GM21526 (cell line): ENCODE measurements around the gene CRY2.
A peak's percentile ranks its signal among the peaks of the same experiment; 100 is the strongest.

Experiments
- ATAC-seq: cut with Tn5 transposase; IDR thresholded peaks from one replicate; pipeline ENCODE4 v1.9.1; 2021; ENCODE audit warnings: moderate library complexity; ENCODE audit not compliant: unreplicated experiment, low FRiP score

CRY2 gene

DNA sequence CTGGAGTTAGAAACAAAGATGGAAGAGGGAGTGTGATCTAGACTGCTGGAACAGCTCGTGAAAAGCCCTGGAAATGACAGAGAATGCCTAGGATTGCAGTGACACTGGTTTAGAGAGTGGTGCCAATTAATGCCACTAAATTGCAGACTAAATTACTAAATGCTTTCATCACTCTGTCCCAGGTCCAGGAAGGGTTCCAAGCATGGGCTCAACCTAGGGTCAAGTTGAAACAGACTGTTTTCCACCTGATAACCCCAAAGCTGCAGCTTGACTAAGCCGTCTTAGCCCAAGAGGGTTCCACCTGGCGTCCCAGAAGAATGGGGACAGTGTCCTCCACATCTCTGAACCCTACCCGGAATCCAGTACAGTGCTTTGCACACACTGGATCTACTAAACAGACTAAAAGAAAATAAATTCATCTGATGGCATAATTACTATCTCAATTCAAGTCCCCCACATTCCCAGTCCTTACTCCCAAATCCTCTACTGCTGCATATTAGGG is 1.1 kb upstream of the CRY2 start:
- ATAC-seq = no peak

DNA sequence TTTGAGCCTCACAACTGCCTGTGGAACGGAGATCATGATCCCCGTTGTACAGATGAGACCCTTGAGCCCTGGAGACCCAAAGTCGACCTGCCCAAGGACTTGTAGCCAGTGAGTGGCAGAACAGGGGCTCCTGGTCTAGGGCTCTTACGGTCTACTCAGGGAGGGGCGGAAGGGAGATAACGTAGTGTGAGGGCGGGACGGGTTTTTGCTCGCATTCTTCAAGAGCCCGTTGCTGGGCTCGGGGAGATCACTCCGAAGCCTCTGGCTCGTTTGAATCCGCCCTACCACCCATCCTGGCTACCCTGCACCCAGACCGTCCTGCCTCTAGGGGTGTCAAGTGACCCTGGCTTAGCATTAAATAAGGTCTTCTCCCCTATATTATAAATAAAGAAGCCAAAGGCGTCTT is 639 bp downstream of the CRY2 start:
- ATAC-seq = peak; percentile 28

DNA sequence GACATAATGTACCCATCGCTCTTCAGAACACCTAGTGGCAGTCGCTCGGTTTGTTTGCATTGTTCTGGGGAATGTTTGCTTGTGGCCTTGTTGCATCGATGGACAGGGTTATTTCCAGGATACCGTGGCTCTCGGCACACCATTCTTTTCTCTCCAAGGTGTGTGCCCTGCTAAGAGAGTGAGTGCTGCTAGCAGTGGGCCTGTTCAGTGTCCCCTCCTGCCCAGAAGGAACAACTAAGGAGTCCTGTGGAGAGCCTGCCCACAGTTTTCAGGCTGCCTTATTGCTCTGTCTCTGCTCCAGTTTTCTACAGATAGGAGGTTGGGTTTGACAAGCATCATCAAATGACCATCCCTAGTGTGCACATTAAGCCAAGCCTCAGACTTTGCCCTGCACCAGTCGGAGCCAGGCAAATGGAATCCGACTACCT is 1.4 kb downstream of the CRY2 start:
- no peak for ATAC-seq

DNA sequence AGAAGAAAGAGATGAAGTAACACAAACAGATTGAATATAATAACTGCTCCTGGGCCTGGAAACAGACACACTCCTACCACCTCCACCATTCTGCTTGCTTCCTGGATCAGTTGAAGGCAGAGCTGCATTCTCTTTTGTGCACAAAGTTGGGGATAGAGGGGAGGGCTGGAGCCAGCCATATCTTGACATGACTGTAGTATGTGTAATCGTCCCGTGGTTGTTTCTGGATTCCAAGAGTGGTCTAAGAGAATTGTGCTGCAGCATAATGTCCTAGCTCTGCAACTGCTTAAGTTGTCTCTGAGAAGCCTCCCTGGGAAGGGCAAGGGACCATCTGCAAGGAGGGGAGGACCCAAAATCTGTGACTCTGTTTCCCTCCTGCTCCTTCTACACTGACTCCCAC is 3.2 kb downstream of the CRY2 start:
- ATAC-seq = no peak

DNA sequence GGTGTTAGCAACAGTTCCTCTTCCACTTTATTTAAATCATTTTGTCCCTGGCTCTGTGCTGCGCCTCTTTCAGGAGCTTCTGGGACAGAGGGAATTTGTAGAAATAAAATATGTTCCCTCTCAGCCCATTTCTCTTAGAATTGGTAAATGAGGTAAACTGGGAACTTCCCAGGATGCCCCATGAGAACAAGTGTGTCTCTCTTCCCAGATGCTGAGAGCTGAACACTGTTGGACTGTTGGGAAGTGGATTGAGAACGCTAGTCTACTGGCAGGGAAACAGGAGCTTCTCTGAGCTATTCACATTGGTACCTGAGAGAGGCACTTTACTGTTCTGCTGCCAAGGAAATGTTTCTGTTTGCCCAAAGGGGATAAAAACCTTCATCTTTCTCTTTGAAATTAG is 4.0 kb downstream of the CRY2 start:
- no peak for ATAC-seq

DNA sequence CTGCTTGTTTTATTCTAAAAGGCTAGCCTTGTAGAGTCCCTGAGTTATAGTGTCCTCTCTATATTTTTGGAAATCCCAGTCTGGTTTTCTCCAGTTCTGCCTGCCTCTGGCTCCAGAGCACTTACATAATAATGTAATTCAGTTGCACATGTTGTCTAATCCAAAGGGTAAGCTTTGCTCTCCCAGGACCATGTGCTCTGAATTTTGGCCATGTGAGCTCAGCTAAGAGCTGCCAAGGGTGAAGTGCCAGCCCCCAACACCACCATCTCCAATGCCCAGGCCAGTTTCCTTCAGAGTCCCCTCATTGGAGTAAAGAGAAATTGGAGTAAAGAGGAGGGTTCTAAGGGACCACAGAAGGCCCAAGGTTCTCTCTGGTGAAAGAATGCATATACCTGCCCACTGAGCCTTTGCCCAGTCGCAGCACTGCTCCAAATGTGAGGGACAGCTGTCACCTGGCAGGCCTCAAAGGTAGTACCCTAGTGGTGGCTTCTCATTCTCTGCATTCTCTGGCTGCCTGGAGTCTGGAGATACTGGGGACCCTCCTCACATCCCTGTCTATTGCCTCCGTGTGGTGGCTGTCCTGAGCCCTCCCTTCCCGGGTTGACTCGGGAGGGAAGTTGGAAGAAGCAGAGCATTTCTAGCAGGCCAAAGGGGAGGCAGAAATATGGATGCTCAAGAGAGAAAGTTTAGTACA is 4.9 kb downstream of the CRY2 start:
- ATAC-seq = peak; percentile 7

DNA sequence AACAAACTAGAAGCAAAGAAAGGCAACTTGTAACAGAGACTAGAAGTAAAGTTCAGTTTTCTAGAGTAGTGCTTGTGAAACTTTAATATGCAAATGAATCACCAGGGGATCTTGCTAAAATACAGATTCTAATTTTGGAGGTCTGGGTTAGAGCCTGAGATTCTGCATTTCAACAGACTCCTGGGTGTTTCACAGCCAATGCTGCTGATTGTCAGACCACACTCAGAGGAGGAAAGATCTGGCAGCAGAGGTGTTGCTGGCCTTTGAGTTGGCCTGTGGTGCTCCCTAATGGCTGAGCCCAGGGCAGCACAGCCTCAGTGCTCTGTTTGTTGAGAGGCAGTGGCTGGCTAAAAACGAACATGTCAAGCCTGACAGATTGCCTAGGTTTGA is 5.4 kb downstream of the CRY2 start:
- ATAC-seq = peak; percentile 47

DNA sequence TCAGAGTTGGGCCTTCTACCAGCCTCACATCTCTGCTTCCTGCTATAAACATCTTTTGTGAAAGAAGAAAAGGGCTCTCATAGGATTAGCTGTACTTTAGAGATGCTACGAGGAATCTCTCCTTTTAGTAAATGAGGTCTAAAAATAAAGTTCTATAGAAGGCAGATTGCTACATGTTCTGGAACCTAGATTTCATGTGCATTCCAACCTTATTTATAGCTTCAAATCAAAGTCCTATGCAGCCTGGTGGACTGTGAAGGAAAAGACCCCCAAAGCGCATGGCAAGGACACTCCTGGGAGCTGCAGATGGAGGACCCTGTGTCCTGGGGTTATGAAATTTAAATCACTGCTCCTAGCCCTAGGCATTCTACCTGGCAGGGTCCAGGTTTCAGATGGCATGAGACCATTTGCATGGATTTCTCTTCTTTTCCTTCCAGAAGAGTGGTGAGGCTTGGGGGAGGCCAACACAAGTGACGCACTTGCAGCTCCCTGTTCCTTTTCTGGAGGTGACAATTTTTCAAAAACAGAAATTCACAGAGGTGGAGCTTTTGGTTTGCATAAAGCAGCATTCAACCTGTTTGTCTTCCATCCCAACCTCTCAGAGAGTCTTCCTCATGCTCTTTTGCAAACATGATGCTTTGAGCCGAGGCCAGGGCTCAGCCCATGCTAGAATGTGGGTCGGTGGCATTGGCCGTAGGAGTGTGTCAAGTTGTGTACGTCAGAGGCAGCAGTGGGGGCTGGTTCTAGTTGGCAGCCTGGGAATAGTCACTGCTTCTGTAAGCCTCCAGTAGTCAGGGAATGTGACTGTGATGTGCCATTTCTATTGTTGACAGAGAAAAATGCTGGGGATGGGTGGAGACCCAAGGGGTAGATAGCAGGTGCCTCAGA is 6.3 kb downstream of the CRY2 start:
- no peak for ATAC-seq

DNA sequence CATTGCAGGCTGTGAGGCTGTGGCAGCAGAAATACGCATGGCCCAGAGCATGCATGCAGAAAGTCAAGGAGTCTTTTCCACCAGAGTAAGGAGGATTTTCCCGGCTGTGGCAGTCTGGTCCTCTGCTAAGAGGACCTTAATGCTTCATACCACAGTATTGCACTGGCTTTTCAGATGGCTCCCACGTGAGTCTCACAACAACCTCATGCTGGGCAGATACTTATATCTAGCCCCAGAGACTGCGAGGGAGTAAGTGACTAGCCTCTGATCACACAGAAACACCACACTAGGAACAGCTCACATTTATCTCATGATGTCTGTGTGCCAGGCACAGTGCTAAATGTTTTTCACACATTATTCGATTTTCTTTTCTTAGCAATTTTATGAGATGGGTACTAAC is 8.0 kb downstream of the CRY2 start:
- no peak for ATAC-seq

DNA sequence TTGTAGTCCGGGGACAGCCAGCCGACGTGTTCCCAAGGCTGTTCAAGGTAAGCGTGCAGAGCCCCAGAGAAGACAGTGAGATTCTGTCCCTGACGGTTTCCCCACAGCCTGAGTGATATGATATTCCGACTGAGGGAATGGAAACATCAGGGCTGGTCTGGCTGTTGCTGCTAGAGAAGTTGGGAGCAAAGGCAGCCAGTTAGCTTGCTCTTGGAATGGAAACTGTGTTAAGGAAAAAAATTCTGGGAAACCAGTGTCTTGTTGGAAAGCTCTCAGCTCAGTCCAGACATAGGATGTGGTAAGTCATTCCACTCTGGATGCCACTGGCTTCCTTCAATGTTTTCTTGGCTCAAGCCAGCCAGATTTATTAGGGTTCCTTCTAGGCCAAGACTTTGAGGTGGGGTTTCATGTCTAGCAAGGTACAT is 8.8 kb downstream of the CRY2 start:
- ATAC-seq = no peak

DNA sequence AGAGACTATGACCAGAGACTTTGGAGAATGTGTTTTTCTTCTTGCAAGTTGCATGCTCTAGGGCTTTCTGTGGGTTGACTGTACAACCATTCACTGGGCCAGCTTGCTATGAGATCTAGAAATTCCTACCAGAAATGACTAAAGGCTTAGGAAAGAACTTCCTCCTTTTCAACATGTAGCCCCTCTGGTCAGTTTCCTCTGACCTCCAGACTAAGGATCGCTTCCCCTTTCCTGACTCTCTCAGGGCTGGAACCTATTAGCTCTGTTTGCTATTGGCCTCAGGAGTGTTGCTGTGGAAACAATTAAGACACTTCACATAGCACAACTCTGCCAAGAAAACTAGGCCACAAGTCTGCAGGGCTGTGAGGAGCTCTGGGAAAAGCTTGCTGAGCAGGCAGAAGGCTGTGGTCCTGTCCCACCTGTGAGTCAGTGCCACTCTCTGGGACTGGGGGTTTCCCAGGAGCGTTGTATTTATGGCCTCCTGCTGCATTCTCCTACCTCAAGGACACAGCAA is 10.7 kb downstream of the CRY2 start:
- ATAC-seq = no peak

DNA sequence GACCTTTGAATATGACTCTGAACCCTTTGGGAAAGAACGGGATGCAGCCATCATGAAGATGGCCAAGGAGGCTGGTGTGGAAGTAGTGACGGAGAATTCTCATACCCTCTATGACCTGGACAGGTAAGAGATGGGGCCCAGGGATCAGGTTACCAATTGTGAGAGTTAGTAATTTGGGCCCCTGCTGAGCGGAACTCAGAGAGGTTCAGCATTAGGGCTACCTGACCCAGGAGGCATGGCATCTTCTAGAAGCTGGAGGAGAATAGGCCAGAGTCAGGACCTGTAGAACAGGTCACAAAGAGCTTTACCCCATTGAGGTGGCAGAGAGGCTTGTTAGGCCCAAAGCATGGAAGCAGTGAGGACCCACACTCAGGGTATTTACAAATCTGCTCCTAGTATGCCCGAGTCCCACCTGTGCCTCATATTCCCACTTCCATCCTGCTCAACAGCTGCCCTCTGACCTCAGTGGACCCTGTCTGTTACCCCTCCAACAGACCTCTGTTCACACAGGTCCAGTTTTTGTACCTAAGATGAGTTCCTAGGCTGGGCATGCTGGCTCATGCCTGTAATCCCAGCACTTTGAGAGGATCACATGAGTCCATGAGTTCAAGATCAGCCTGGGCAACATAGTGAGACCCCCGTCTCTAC is 11.6 kb downstream of the CRY2 start:
- ATAC-seq = no peak

DNA sequence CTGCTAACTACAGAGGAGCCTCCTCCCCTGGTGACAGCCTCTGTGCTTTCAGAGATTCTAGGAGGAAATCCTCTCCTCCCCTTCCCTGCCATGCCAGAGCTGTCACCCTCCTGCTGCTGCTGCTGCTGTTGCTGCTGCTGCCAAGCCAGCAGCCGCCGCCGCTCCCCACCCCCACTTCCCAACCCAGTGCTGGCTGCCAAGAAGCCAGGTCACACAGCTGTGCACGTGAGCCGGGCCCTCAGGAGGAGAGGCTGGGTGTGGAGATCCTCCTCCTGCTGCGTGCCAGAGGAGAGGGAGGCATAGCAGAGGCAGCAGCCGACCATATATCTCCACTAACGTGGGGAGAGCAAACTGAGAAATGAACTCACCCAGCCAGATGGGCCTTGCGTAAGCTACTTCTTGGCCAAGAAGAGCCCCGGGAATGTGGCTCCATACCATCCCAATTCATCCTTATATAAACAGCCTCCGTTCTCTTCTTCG is 12.4 kb downstream of the CRY2 start:
- no peak for ATAC-seq

DNA sequence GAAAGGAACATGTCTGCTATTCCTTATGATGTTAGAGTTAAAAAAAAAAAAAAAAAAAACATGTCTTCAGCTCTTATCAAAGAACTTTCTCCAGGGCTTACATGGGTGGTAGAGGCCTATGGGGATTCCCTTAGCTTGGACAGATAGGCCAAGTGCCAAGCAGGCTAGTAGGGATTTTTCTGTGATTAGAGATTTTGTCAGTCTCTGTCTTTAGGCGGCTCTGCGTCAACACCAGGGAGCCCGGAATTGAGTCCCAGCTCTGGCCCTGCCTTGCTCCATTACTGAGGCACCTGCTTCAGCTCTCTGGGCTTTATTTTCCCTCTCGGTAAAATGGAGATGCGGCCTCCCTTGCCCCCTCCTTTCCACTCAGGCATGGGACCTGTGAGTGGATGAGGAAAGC is 13.1 kb downstream of the CRY2 start:
- no peak for ATAC-seq

DNA sequence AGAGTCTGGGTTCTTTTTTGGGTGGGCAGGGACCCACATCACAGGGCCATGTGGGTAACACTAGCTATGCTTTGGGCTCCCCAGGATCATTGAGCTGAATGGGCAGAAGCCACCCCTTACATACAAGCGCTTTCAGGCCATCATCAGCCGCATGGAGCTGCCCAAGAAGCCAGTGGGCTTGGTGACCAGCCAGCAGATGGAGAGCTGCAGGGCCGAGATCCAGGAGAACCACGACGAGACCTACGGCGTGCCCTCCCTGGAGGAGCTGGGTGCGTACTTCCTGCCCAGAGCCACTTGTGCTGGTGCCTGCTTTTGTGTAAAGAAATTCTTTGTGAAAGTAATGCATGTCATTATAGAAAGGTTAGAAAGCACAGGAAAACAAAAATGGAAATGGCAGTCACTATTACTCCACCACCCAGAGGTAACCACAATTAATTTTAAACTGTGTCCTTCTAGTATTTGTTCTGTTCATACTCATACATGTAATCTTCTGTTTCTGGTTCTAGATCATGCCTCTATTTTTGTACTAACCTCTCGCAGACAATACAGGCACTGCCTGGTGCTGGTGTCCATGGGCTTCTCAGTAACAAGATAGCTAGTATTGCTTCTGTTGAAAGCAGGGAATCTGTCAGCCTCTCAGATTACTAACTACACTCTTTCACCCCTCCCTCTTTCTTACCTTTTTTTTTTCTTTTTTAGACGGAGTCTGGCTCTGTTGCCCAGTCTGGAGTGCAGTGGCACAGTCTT is 13.7 kb downstream of the CRY2 start:
- ATAC-seq = no peak

DNA sequence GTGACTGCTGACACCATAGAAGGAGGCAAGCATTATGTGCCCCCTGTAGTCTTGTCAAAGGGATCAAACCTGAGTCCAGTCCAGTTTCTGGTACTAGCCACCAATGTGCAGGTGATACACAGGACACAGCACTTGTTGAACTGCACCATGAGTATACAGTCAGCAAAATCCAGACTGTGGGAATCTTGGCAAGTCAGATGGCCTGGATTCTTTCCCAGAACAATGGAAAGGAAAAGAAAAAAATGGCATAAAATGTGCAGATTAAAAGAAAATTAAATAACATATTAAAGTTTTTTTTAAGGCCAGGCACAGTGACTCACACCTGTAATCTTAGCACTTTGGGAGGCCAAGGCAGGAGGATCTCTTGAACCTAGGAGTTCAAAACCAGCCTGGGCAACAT is 16.8 kb downstream of the CRY2 start:
- ATAC-seq = no peak

DNA sequence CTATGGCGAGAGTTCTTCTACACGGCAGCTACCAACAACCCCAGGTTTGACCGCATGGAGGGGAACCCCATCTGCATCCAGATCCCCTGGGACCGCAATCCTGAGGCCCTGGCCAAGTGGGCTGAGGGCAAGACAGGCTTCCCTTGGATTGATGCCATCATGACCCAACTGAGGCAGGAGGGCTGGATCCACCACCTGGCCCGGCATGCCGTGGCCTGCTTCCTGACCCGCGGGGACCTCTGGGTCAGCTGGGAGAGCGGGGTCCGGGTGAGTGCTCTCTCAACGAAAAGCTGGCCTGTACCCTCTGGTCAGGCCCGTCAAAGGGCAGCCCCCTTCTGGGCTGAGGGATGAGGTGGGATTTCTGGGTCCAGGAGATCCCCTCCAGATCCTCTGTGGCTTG is 22.3 kb downstream of the CRY2 start:
- ATAC-seq = no peak

DNA sequence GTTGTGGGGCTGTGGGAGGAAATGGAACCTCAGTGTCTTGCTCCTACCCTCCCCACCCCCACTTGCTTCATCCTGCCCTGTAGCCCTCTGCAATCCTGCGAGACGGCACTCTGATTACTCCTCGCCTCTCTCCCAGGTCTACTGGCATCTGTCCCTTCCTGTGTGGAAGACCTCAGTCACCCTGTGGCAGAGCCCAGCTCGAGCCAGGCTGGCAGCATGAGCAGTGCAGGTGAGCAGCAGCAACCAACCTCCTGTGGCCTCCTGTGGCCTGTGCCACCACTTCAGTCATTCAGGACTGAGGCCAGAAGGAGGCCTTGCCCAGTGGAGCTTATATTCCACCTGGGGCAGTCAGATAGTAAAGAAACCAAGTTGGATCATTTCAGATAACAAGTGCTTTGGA is 23.4 kb downstream of the CRY2 start:
- ATAC-seq = no peak

DNA sequence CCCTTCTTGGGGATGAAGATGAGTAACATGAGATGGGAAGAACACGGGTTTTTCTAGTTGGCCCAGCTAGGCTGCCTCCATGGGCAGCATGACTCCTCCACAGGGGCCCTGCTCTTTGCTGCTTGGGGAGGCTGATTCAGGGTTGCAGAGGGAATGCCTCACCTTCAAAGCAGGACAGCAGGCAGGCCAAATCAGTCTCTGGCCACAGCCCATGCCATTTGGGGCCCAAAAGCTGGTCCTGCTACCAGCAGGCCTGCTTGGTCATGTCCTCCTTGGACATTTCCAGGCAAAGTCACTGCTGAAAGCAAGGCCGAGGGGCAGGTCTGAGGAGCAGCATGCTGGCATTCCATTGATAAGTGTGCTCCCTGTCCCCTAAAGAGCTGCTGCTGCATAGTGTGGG is 24.4 kb downstream of the CRY2 start:
- ATAC-seq = no peak

DNA sequence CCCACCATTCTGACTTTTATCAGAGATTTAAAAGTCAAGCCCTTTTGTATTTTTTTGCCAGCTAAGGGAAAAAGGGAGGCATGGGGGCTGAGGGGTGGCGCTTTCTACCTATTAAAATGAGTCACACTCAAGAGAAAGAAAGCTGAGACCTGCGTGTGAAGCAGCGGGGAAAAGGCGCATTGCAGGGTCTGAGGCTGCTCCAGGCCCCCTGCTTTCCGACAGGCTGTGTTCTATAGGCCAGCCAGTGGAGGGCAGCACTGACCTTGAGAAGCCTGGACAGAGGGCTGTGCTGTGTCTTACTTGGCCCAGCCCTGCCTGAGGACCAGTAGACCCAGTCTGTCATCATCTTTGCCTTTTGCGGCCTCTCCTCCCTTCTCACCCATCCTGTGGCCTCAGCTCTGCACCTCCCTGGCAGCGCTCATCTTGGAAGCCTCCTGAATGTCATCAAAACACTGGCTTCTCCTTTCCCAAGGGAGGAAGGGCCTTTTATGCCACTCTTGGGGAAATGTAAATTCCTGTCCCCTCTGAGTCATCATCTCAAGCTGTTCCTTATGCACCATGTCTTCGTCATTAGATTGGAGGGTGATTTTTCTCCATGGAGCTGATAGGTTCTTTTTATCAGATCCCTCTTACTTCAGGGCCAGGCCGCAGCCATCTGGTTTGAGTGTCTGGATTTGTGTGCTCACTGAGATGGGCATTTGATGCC is 25.5 kb downstream of the CRY2 start:
- no peak for ATAC-seq
